ENCODE data around the gene KRTAP5-6. TPM values are rescaled to one million over a fixed set of nuclear protein-coding genes. Genes with fewer than 3 reads are reported as not detected.

The KRTAP5-6 gene
- total RNA-seq, 4 donors from 2014 or later: not detected

DNA sequence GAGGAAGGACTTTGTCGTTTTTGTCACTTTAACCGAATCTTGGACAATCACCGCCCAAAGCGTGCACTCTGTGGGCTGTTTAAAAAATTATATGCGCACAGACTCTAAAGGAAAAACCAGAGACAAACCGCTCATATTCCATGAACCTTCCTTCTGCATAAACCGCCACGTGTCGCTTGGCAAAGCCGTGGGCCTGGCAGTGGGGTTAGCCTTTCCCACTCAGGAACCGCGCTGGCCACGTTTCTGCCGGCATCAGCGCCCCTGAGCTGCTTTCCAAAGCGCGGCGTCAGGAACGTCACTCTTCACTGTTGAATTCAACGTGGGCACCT lies 44.6 kb upstream of the KRTAP5-6 start:
- intact Hi-C loops (cut with DNase I; ENCODE audit: low total_unique reads): loop anchor here (5.0 kb wide), 1 partner anchor 180 kb away; the partner anchor contains the start of gene SYT8
- H3K27me3 ChIP-seq: peaks cover 22% of the 10 kb centered on the region
- no peaks in the 10 kb centered on the region for H3K9me3 ChIP-seq
- H3K4me1 ChIP-seq: peaks cover 0 to 3% (median 0%) of the 10 kb centered on the region in 4 donors
- 43 to 53% methylated on average over 9 to 20 of the region's 20 CpGs for WGBS, 2 donors (ENCODE audit: low coverage in 1 of 2)
- H3K36me3 ChIP-seq: no peaks in the 10 kb centered on the region
- H3K27ac ChIP-seq: no peak overlapping the region
- H3K4me3 ChIP-seq: no peak overlapping the region
- in situ Hi-C loops (cut with MboI; ENCODE audit: low pct_ligation_motif_present in 1 of 4, low pct_unique_long_range_greater_than_20kb in 1 of 4, low sequenced_read_pairs in 3 of 4): loop anchor here in 1 of 4 donors (10.0 kb wide), 1 partner anchor 502 kb away; no protein-coding TSS in a partner anchor
- TF ChIP-seq EP300 (IDR thresholded peaks at IDR 0.05; ENCODE audit: low read depth) (no peak), POLR2AphosphoS5 (IDR thresholded peaks at IDR 0.05) (no peak), POLR2A (IDR thresholded peaks at IDR 0.05) (no peak)
- TF ChIP-seq, protein P1, sequence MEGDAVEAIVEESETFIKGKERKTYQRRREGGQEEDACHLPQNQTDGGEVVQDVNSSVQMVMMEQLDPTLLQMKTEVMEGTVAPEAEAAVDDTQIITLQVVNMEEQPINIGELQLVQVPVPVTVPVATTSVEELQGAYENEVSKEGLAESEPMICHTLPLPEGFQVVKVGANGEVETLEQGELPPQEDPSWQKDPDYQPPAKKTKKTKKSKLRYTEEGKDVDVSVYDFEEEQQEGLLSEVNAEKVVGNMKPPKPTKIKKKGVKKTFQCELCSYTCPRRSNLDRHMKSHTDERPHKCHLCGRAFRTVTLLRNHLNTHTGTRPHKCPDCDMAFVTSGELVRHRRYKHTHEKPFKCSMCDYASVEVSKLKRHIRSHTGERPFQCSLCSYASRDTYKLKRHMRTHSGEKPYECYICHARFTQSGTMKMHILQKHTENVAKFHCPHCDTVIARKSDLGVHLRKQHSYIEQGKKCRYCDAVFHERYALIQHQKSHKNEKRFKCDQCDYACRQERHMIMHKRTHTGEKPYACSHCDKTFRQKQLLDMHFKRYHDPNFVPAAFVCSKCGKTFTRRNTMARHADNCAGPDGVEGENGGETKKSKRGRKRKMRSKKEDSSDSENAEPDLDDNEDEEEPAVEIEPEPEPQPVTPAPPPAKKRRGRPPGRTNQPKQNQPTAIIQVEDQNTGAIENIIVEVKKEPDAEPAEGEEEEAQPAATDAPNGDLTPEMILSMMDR (IDR thresholded peaks at IDR 0.05): no peak
- DNase-seq: no peak

DNA sequence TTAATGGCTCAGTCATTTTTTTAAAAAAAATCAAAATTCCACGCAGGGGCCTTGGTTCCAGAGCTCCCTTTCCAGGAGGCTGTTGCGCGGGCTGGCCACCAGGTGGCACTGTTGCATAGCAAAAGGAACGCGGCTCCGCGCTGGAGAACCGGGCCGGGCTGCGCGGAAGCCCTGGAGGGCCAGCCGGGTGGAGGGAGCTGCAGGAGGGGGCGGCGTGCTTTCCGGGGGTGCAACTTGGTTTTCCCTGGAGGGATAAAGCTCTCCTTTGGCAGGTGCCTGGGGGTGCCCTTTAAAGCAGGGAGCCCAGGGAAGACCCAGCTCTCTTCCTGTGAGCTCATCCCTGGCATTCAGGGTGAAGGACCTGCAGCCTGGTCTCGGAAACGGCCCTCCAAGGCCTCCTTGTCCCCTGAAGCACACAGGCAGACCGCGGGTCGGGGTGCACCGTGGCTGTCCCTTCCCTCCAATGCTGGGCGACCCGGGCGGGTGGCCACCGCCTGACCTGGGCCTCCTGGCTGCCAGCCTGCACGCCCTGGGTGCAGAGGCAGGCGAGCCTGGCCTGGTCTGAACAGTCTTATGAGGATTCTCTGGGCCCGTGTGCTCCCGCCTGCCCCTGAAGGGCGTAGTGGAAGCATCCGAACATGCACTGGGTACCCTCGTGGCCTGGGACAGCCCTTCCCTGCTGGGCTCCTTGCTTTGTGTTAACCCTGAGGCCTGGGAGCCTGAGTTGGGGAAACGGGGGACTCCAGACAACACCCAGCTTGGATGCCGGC lies 44.0 kb upstream of the KRTAP5-6 start:
- H3K4me1 ChIP-seq: peaks cover 0 to 3% (median 0%) of the 10 kb centered on the region in 4 donors
- 35% methylated on average over 34 of the region's 34 CpGs; no CpG with 5 or more reads in 1 of the 2 donors for WGBS, 2 donors (ENCODE audit: low coverage in 1 of 2)
- TF ChIP-seq EP300 (IDR thresholded peaks at IDR 0.05; ENCODE audit: low read depth): no peak
- TF ChIP-seq, protein P1 (IDR thresholded peaks at IDR 0.05): peak; percentile 95 to 99 (median 98)
- intact Hi-C loops (cut with DNase I; ENCODE audit: low total_unique reads) (loop anchor here (5.0 kb wide), 1 partner anchor 179 kb away; the partner anchor contains the start of gene SYT8), in situ Hi-C loops (cut with MboI; ENCODE audit: low pct_ligation_motif_present in 1 of 4, low pct_unique_long_range_greater_than_20kb in 1 of 4, low sequenced_read_pairs in 3 of 4) (loop anchor here in 1 of 4 donors (10.0 kb wide), 1 partner anchor 502 kb away; no protein-coding TSS in a partner anchor)
- peak; percentile 77 for DNase-seq
- no peak overlapping the region for H3K27ac ChIP-seq
- no peaks in the 10 kb centered on the region for H3K36me3 ChIP-seq
- H3K9me3 ChIP-seq: no peaks in the 10 kb centered on the region
- no peak overlapping the region for H3K4me3 ChIP-seq
- peaks cover 22% of the 10 kb centered on the region for H3K27me3 ChIP-seq

DNA sequence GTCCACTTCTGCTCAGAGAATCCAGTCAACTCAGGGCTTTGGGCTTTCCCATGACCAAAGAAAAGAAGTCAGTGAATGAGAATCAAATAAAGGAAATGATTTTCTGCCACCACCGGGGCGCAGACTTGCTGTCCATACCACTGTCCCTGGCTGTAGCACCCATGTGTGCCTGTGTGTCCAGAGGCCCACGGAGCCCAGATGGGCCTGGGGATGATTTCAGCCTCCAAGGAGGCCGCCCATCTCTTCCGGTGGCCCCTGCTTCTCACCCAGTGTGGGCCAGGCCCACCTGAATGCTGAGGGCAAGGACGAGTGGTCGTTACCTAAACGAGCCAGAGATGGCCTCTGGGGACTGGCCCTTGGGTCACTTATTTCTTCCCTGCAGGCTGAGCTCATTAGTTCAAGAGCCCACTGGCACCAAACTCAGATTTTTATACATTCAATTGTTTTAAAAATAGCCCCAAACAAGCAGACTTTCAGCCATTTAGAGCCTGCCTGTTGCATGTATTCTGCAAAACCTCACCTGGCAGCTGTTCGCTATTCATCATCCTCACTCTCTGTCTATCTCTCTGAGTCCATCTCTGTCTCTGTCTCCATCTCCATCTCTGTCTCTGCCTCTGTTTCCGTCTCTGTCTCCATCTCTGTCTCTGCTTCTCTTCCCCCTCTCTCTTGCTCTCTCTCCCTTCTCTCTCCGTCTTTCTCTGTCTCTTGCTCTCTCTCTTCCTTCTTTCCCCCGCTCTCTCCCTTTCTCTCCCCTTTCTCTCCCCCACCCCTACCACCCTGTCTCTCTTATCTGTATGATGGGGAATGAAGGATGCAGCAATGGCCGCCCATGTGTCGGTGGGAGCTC lies 43.2 kb upstream of the KRTAP5-6 start:
- Histone ChIP-seq H3K4me1 (peaks cover 0 to 3% (median 0%) of the 10 kb centered on the region in 4 donors), H3K9me3 (no peaks in the 10 kb centered on the region), H3K36me3 (no peaks in the 10 kb centered on the region), H3K27me3 (peaks cover 24% of the 10 kb centered on the region), H3K27ac (no peak overlapping the region), H3K4me3 (no peak overlapping the region)
- TF ChIP-seq POLR2A (IDR thresholded peaks at IDR 0.05) (no peak), EP300 (IDR thresholded peaks at IDR 0.05; ENCODE audit: low read depth) (no peak), POLR2AphosphoS5 (IDR thresholded peaks at IDR 0.05) (no peak)
- TF ChIP-seq, protein P1 (IDR thresholded peaks at IDR 0.05): no peak
- intact Hi-C loops (cut with DNase I; ENCODE audit: low total_unique reads) (loop anchor here (5.0 kb wide), 1 partner anchor 179 kb away; the partner anchor contains the start of gene SYT8), in situ Hi-C loops (cut with MboI; ENCODE audit: low pct_ligation_motif_present in 1 of 4, low pct_unique_long_range_greater_than_20kb in 1 of 4, low sequenced_read_pairs in 3 of 4) (loop anchor here in 1 of 4 donors (10.0 kb wide), 1 partner anchor 501 kb away; no protein-coding TSS in a partner anchor)
- 80 to 84% methylated on average over 5 to 14 of the region's 14 CpGs for WGBS, 2 donors (ENCODE audit: low coverage in 1 of 2)
- DNase-seq: no peak
